H9 (cell line): Measurements from ENCODE around the gene COL5A2. TPM values are rescaled to one million over a fixed set of nuclear protein-coding genes. Genes with fewer than 3 reads are reported as not detected.

Experiments
- DNase-seq: peaks from one replicate; pipeline ENCODE4 v3.0.0-alpha.2; 2017
- H2AFZ ChIP-seq: one replicate; pipeline ENCODE4 v1.6.1; 2013; ENCODE audit warnings: mild to moderate bottlenecking, low read length, control low read depth, moderate library complexity
- H2AK5ac ChIP-seq: 2 replicates; pipeline ENCODE4 v1.6.1; 2013; ENCODE audit warnings: low read length, control low read depth, mixed read lengths; ENCODE audit not compliant: insufficient read length
- H2BK120ac ChIP-seq: one replicate; pipeline ENCODE4 v1.6.1; 2013; ENCODE audit warnings: low read depth, mild to moderate bottlenecking, low read length, control low read depth, inconsistent platforms; ENCODE audit not compliant: poor library complexity, severe bottlenecking
- H2BK12ac ChIP-seq: 2 replicates; pipeline ENCODE4 v1.6.1; 2013; ENCODE audit warnings: low read length, control low read depth, mixed read lengths, low read depth; ENCODE audit not compliant: insufficient read length
- H2BK15ac ChIP-seq: 2 replicates; pipeline ENCODE4 v1.6.1; 2013; ENCODE audit warnings: low read depth, low read length, control low read depth
- H2BK20ac ChIP-seq: one replicate; pipeline ENCODE4 v1.6.1; 2013; ENCODE audit warnings: low read depth, mild to moderate bottlenecking, low read length, control low read depth, inconsistent platforms; ENCODE audit not compliant: poor library complexity, severe bottlenecking
- H2BK5ac ChIP-seq: 2 replicates; pipeline ENCODE4 v1.6.1; 2013; ENCODE audit warnings: low read length, control low read depth, mixed read lengths; ENCODE audit not compliant: insufficient read length
- H3K14ac ChIP-seq: 2 replicates; pipeline ENCODE4 v1.6.1; 2013; ENCODE audit warnings: low read length, control low read depth; ENCODE audit not compliant: insufficient read depth
- H3K18ac ChIP-seq: 2 replicates; pipeline ENCODE4 v1.6.1; 2013; ENCODE audit warnings: low read depth, mild to moderate bottlenecking, mixed read lengths, low read length, control low read depth; ENCODE audit not compliant: insufficient read length
- H3K23ac ChIP-seq: 2 replicates; pipeline ENCODE4 v1.6.1; 2013; ENCODE audit warnings: low read length, control low read depth, mixed read lengths, low read depth; ENCODE audit not compliant: insufficient read length
- H3K23me2 ChIP-seq: 2 replicates; pipeline ENCODE4 v1.6.1; 2013; ENCODE audit warnings: low read depth, mild to moderate bottlenecking, mixed read lengths, low read length, control low read depth; ENCODE audit not compliant: insufficient read length, poor library complexity, severe bottlenecking
- H3K27ac ChIP-seq: 2 replicates; pipeline ENCODE4 v1.5.1; 2013; ENCODE audit warnings: low read length, control low read depth, mixed read lengths, low read depth; ENCODE audit not compliant: insufficient read length
- H3K27me3 ChIP-seq: 2 replicates; pipeline ENCODE4 v1.6.1; 2013; ENCODE audit warnings: low read length, control low read depth, inconsistent platforms; ENCODE audit not compliant: insufficient read depth
- H3K4ac ChIP-seq: 2 replicates; pipeline ENCODE4 v1.6.1; 2013; ENCODE audit warnings: low read depth, mild to moderate bottlenecking, control low read depth, inconsistent platforms, low read length, moderate library complexity
- H3K4me1 ChIP-seq: 2 replicates; pipeline ENCODE4 v1.6.1; 2013; ENCODE audit warnings: low read length, control low read depth, inconsistent platforms; ENCODE audit not compliant: insufficient read depth
- H3K4me2 ChIP-seq: 2 replicates; pipeline ENCODE4 v1.6.1; 2013; ENCODE audit warnings: low read length, control low read depth, mixed read lengths; ENCODE audit not compliant: insufficient read length, insufficient read depth
- H3K56ac ChIP-seq: 2 replicates; pipeline ENCODE4 v1.6.1; 2013; ENCODE audit warnings: low read depth, mild to moderate bottlenecking, mixed read lengths, low read length, control low read depth; ENCODE audit not compliant: insufficient read length
- H3K79me1 ChIP-seq: 2 replicates; pipeline ENCODE4 v1.6.1; 2013; ENCODE audit warnings: low read depth, mild to moderate bottlenecking, moderate library complexity, low read length, control low read depth, inconsistent platforms; ENCODE audit not compliant: insufficient read depth, poor library complexity, severe bottlenecking
- H3K79me2 ChIP-seq: 2 replicates; pipeline ENCODE4 v1.6.1; 2013; ENCODE audit warnings: low read length, control low read depth, inconsistent platforms; ENCODE audit not compliant: insufficient read depth
- H3K9ac ChIP-seq: 2 replicates; pipeline ENCODE4 v1.6.1; 2013; ENCODE audit warnings: low read length, control low read depth, mixed read lengths; ENCODE audit not compliant: insufficient read length; ENCODE audit errors: extremely low read depth
- H3K9me3 ChIP-seq: one replicate; pipeline ENCODE4 v1.6.1; 2013; ENCODE audit warnings: low read depth, low read length, inconsistent platforms; ENCODE audit not compliant: control insufficient read depth
- H3T11ph ChIP-seq: one replicate; pipeline ENCODE4 v1.6.1; 2013; ENCODE audit warnings: mild to moderate bottlenecking, low read length, control low read depth, inconsistent platforms
- H4K20me1 ChIP-seq: one replicate; pipeline ENCODE4 v1.6.1; 2013; ENCODE audit not compliant: control insufficient read depth, insufficient read length, insufficient read depth
- H4K5ac ChIP-seq: 2 replicates; pipeline ENCODE4 v1.6.1; 2013; ENCODE audit warnings: low read depth, mild to moderate bottlenecking, mixed read lengths, low read length, control low read depth; ENCODE audit not compliant: insufficient read length
- H4K8ac ChIP-seq: replicated peaks from 2 replicates; pipeline ENCODE4 v1.6.1; 2013; ENCODE audit warnings: low read length, control low read depth, mixed read lengths, low read depth; ENCODE audit not compliant: insufficient read length
- H4K91ac ChIP-seq: 2 replicates; pipeline ENCODE4 v1.6.1; 2013; ENCODE audit warnings: low read depth, mild to moderate bottlenecking, moderate library complexity, mixed read lengths, low read length, control low read depth; ENCODE audit not compliant: insufficient read length
- H3K27ac Mint-ChIP-seq, 3 experiments: 2 replicates in 2 of 3; 3 replicates in 1 of 3; pipeline ENCODE4 v1.8.0; 2020 to 2021; ENCODE audit warnings: mixed read lengths in 3 of 3, mild to moderate bottlenecking in 1 of 3, moderate library complexity in 1 of 3
- H3K27me3 Mint-ChIP-seq: 2 replicates; pipeline ENCODE4 v1.8.0; 2021; ENCODE audit warnings: low read depth, mild to moderate bottlenecking, moderate library complexity, mixed read lengths
- H3K36me3 Mint-ChIP-seq, 3 experiments: 2 replicates in 2 of 3; 3 replicates in 1 of 3; pipeline ENCODE4 v1.8.0; 2020 to 2021; ENCODE audit warnings: low read depth in 3 of 3, mixed read lengths in 3 of 3; ENCODE audit not compliant: insufficient read depth in 1 of 3
- H3K4me1 Mint-ChIP-seq, 2 experiments: 2 replicates each; pipeline ENCODE4 v1.8.0; 2020; ENCODE audit warnings: mixed read lengths in 2 of 2
- H3K4me3 Mint-ChIP-seq, 2 experiments: 2 replicates in 1 of 2; 3 replicates in 1 of 2; pipeline ENCODE4 v1.8.0; 2020 to 2021; ENCODE audit warnings: mild to moderate bottlenecking in 2 of 2, mixed read lengths in 2 of 2, moderate library complexity in 1 of 2
- H3K9me3 Mint-ChIP-seq, 2 experiments: 2 replicates in 1 of 2; 3 replicates in 1 of 2; pipeline ENCODE4 v1.8.0; 2020; ENCODE audit warnings: mild to moderate bottlenecking in 2 of 2, mixed read lengths in 2 of 2, moderate library complexity in 1 of 2
- WGBS: extraction: QIAGEN DNeasy Blood & Tissue Kit; methylation state at CpG from one replicate; pipeline ENCODE4 v1.1.7; 2013; ENCODE audit warnings: missing lambda C conversion rate, low lambda C conversion rate, mixed read lengths; ENCODE audit not compliant: insufficient read length; ENCODE audit errors: extremely low coverage; 5-methylcytosine and 5-hydroxymethylcytosine counted together
- total RNA-seq: library from RNA; stranded (reverse); gene quantifications from 2 replicates; pipeline ENCODE4 v1.2.1, GENCODE V29; 2021
- TF ChIP-seq, protein P1 (sequence below): fragments of 200-600 bp; sonication (generic); conservative IDR thresholded peaks from 3 replicates; pipeline ENCODE4 v1.8.0; 2021; ENCODE audit warnings: antibody characterized with exemption, mild to moderate bottlenecking

COL5A2 gene
- total RNA-seq, 1 experiment from 2014 or later, result 10.5 TPM

DNA sequence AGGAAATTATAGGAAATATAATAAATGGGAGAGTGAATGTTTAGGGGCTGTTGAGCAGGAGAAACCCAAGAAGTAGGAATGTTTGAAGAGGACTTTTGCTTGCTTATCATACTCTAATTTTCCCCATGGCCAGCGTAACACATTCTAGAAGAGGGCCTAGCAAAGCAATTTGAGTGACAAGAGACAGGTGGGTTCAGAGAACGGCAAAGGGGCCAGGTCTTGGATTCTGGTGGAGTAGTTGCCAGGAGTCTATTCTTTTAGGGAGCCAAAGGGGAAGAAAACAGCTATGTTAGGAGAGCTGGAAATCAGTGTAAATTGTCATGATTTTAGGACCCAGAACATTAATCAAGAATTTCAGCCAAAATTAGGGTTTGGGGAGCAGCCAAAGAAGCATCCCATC lies 96.5 kb downstream of the COL5A2 start:
- H2AK5ac ChIP-seq, result no peak overlapping the region
- WGBS, result no CpG with 5 or more reads among the region's 2 CpGs
- no peak overlapping the region for H2BK120ac ChIP-seq
- H3K79me1 ChIP-seq, result no peaks in the 10 kb centered on the region
- no peak overlapping the region for H3K4ac ChIP-seq
- H4K20me1 ChIP-seq, result no peaks in the 10 kb centered on the region
- no peaks in the 10 kb centered on the region for H3K9me3 Mint-ChIP-seq
- no peaks in the 10 kb centered on the region for H3K4me1 Mint-ChIP-seq
- H2BK20ac ChIP-seq, result no peak overlapping the region
- H3K18ac ChIP-seq, result no peak overlapping the region
- H3K27ac ChIP-seq, result no peak overlapping the region
- H3K27me3 ChIP-seq, result no peaks in the 10 kb centered on the region
- 0 out of 7 replicates have a peak overlapping the region, but pooled peaks of 1 of the 3 experiments have one; percentile 3 for H3K27ac Mint-ChIP-seq
- H2AFZ ChIP-seq, result no peak overlapping the region
- H3K36me3 Mint-ChIP-seq, result no peaks in the 10 kb centered on the region
- H3K4me2 ChIP-seq, result no peak overlapping the region
- H3K23me2 ChIP-seq, result no peaks in the 10 kb centered on the region
- H3K9me3 ChIP-seq, result no peaks in the 10 kb centered on the region
- H4K8ac ChIP-seq, result no peak overlapping the region
- TF ChIP-seq, protein P1, sequence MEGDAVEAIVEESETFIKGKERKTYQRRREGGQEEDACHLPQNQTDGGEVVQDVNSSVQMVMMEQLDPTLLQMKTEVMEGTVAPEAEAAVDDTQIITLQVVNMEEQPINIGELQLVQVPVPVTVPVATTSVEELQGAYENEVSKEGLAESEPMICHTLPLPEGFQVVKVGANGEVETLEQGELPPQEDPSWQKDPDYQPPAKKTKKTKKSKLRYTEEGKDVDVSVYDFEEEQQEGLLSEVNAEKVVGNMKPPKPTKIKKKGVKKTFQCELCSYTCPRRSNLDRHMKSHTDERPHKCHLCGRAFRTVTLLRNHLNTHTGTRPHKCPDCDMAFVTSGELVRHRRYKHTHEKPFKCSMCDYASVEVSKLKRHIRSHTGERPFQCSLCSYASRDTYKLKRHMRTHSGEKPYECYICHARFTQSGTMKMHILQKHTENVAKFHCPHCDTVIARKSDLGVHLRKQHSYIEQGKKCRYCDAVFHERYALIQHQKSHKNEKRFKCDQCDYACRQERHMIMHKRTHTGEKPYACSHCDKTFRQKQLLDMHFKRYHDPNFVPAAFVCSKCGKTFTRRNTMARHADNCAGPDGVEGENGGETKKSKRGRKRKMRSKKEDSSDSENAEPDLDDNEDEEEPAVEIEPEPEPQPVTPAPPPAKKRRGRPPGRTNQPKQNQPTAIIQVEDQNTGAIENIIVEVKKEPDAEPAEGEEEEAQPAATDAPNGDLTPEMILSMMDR, result no peak
- no peak overlapping the region for H2BK5ac ChIP-seq
- no peak overlapping the region for H3K23ac ChIP-seq
- no peak overlapping the region for H4K91ac ChIP-seq
- H3K56ac ChIP-seq, result no peak overlapping the region
- no peaks in the 10 kb centered on the region for H3K79me2 ChIP-seq
- no peak for DNase-seq
- no peak overlapping the region for H3K4me3 Mint-ChIP-seq
- H3K9ac ChIP-seq, result no peak overlapping the region
- no peak overlapping the region for H3T11ph ChIP-seq
- no peak overlapping the region for H2BK12ac ChIP-seq
- no peaks in the 10 kb centered on the region for H3K4me1 ChIP-seq
- H3K27me3 Mint-ChIP-seq, result no peaks in the 10 kb centered on the region
- no peak overlapping the region for H2BK15ac ChIP-seq
- no peak overlapping the region for H4K5ac ChIP-seq
- no peak overlapping the region for H3K14ac ChIP-seq
